LNCaP clone FGC (cell line): Measurements from ENCODE around the gene ZNF365.

Experiments
- DNase-seq: peaks from one replicate; pipeline ENCODE4 v3.0.0-alpha.2; 2011; ENCODE audit warnings: low read depth
- H3K4me3 ChIP-seq: 2 replicates; pipeline ENCODE4 v1.5.1; 2011; ENCODE audit warnings: mild to moderate bottlenecking, low read depth, low read length, control low read depth
- TF ChIP-seq, protein P1 (sequence below): IDR thresholded peaks from 2 replicates; pipeline ENCODE4 v1.5.1; 2012; ENCODE audit warnings: mild to moderate bottlenecking; ENCODE audit not compliant: control insufficient read depth, insufficient read depth; ENCODE audit errors: extremely low read depth

Gene ZNF365

DNA sequence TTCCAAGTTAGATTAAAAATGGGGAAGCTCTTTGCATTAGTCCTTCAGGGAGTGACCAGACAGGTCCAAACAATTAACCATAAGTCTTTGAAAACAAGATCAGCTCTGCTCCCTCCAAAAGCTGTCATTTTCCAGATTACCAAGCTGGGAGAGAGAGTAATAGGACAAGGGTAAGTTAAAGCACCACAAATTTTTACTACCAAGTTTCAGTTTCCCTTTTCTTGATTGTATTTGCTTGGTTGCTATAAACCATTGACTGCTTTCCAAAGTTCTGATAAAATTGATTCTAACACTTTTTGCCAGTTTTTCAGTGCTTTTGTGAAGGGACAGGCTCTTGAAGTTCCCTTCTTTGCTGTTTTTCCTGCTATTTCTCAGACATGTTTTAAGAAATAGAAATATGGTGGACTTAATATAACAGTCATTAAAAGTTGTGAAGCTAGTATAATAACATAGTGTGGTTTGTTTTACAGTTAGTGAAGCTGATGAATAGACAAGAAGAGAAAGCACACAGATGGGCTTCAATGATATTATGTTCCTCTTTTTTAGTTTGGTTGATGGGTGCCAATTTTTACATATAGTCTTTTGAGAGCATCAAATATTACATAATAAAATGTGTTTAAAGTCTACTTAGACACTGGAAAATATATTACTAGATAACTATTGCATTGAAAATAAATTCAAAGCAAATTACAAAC is 40.0 kb upstream of the ZNF365 start:
- no peak for DNase-seq
- TF ChIP-seq, protein P1, sequence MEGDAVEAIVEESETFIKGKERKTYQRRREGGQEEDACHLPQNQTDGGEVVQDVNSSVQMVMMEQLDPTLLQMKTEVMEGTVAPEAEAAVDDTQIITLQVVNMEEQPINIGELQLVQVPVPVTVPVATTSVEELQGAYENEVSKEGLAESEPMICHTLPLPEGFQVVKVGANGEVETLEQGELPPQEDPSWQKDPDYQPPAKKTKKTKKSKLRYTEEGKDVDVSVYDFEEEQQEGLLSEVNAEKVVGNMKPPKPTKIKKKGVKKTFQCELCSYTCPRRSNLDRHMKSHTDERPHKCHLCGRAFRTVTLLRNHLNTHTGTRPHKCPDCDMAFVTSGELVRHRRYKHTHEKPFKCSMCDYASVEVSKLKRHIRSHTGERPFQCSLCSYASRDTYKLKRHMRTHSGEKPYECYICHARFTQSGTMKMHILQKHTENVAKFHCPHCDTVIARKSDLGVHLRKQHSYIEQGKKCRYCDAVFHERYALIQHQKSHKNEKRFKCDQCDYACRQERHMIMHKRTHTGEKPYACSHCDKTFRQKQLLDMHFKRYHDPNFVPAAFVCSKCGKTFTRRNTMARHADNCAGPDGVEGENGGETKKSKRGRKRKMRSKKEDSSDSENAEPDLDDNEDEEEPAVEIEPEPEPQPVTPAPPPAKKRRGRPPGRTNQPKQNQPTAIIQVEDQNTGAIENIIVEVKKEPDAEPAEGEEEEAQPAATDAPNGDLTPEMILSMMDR = no peak
- H3K4me3 ChIP-seq = no peak overlapping the region

DNA sequence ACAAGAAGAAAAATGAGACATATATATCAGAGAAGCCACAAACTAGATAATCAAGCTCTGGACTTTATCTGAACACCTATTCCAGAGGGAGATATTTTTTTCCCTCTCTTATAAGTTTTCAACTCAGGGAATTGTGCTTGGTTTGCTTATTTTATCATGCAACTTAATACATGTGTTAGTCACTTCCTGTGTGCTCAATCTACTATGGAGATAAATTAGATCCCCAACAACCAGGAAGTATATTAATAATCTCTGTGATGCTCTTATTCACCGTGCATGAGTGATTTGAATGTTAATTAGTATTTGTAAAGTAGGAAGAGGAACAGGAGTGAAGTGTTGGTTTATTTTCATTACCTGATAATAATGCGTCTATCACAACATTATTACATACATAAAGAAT is 38.8 kb upstream of the ZNF365 start:
- no peak for DNase-seq
- H3K4me3 ChIP-seq = no peak overlapping the region
- TF ChIP-seq, protein P1 = no peak

DNA sequence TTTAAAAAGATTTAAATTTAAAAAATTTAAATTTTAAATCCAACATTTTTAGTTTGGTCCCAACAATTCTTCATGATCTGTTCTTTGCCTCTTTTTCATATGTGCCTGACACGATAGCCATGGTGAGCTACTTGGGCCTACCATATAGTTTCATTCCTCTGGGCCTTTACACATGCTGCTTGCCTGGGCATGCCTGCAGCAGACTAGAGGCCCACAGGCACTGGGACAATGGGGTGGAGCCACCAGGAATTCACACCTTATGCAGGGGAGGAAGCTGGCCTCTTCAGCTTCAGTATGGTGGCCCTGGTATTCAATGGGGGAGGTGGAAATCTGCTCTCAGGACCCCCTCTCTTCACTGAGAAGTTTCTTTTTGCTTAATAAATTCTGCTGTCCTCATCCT is 37.8 kb upstream of the ZNF365 start:
- H3K4me3 ChIP-seq = no peak overlapping the region
- TF ChIP-seq, protein P1 = no peak
- DNase-seq = no peak

DNA sequence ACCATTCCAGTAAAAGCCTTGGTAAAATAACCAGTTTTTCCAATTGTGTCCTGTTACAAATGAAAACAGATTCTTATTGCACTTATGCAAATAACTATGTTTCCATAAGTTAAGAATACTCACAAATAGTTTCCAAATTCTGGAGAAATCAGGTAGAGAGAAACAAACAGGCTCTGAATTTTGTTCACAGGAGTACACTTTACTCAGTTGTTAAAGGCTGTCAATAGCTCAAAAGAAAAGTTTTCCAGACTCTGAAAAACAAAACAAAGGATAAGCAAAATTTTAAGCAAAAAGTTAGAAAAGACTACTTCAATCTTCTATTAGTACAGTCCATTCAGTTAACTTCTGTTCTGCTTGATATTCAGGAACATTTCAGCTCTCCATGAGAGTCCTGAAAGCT is 32.8 kb upstream of the ZNF365 start:
- TF ChIP-seq, protein P1 = no peak
- DNase-seq = no peak
- H3K4me3 ChIP-seq = no peak overlapping the region

DNA sequence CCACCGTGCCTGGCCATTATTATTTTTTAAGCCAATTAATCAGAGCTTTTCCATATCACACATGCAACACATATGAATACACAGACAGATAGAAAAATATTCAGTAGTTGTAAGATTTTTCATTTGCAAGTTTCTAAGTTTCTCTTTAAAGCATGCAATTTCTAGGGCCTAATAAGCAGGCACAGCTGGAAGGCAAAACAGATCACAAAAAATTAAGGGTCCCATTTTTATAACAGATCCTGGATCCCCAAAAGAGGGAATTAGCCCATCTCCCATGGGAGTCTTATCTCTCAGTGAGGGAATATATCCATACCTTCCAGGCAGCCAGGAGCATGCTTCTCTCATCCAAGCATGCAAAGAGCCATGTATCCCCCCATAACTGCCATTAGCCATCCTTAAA is 31.2 kb upstream of the ZNF365 start:
- no peak for DNase-seq
- TF ChIP-seq, protein P1 = no peak
- H3K4me3 ChIP-seq = no peak overlapping the region

DNA sequence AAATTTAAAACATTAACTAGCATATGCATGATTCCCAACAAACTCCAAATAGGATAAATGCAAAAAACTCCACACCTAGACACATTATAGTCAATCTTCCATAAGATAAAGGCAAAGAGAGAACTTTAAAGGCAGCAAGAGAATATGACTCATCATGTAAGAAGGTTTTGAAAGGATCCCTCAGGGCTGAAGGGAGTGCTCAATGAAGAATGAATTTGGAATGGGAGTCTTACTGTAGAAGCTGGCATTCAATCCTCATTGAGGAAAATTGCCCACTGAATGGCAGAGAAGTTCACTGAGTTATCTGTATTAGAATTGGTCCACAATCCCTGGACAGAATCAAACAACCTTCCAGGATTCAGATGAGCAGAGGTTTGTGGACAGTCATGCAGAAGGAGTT is 26.1 kb upstream of the ZNF365 start:
- TF ChIP-seq, protein P1 = no peak
- no peak overlapping the region for H3K4me3 ChIP-seq
- DNase-seq = no peak

DNA sequence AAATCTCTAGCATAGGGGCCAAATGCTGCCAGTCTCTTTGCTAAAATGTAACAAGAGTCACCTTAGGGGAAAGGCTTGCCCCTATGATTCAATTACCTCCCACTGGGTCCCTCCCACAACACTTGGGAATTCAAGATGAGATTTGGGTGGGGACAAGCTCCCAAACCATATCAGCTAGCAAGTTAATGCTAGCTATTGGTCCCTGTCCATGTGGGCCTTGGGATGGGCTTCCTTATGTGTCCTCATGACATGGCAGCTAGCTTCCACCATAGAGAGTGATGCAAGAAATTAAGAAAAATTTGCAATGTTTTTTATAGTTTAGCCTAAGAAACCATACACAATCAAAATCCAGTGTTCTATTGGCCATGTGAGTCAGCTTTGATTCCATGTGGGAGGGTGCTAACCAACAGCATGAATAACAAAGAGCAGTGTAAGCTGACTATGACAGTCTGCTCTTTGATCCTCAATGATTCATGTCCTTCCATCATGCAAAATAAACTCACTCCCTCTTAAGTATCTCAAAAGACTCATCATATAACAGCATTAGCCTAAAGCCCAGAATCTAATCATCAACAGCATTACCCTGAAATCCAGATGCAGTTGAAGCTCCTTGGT is 21.7 kb upstream of the ZNF365 start:
- TF ChIP-seq, protein P1 = no peak

More for the DNA sequence above, 21.7 kb upstream of the ZNF365 start:
- no peak overlapping the region for H3K4me3 ChIP-seq
- DNase-seq = no peak
